ENCODE data around the gene HTT-AS. TPM values are rescaled to one million over a fixed set of nuclear protein-coding genes. Genes with fewer than 3 reads are reported as not detected.

The HTT-AS gene
- total and polyA plus RNA-seq, 2 of the 8 experiments (the other 6 are each of a cell fraction or from before 2014, with no cell fraction given) = not detected

DNA sequence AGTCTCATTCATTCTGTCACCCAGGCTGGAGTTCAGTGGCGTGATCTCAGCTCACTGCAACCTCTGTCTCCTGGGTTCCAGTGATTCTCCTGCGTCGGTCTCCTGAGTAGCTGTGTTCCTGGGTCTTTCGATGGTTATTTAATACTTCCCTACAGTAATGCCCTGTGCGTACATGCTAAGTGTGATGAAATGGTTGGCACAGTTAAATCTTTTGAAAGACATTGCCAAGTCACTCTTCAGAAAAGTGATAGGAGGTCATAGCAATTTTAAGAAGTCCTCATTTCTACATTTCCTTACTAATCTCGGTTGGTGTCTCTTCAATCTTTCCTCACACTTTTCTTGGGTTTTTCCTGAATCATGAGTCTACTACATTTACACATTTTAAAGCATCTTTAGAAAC is 14.4 kb downstream of the HTT-AS start:
- H3K79me2 ChIP-seq (ENCODE audit: control insufficient read depth in 1 of 2, insufficient read depth in 2 of 2, low read length in 2 of 2) = no peaks in the 10 kb centered on the region
- H2BK5ac ChIP-seq (ENCODE audit: low read depth, low read length) = no peak overlapping the region
- no peak overlapping the region for H2BK15ac ChIP-seq (ENCODE audit: low read length)
- H3K4me2 ChIP-seq (ENCODE audit: insufficient read depth in 1 of 2, low read depth in 2 of 2, low read length in 2 of 2) = no peak overlapping the region
- peaks cover 15 to 16% of the 10 kb centered on the region in 2 experiments; a peak in 3 of 4 replicates for H3K9me3 ChIP-seq (ENCODE audit: insufficient read depth in 2 of 2, low read depth in 1 of 2, low read length in 1 of 2)
- no peak overlapping the region for H4K91ac ChIP-seq (replicated peaks; ENCODE audit: insufficient read length, low read length)
- no peak overlapping the region for H3K18ac ChIP-seq (ENCODE audit: extremely low read depth, low read length)
- H3K79me1 ChIP-seq (ENCODE audit: low read depth, low read length) = no peaks in the 10 kb centered on the region
- H3K4me1 ChIP-seq (replicated peaks in 1 of 4; ENCODE audit: control insufficient read depth in 3 of 4, insufficient read depth in 4 of 4, low read length in 3 of 4) = no peaks in the 10 kb centered on the region
- no peak overlapping the region for H3K4me3 ChIP-seq (ENCODE audit: extremely low read depth in 1 of 4, insufficient read depth in 2 of 4, low read depth in 3 of 4, low read length in 4 of 4)
- no peak overlapping the region for H4K8ac ChIP-seq (ENCODE audit: extremely low read depth, insufficient read depth, low read length)
- ChIA-PET POLR2A (ENCODE audit: partially characterized antibody) (no interaction called here), CTCF (ENCODE audit: partially characterized antibody) (interaction anchor here (1.0 to 3.3 kb wide), 4 partner anchors 10 to 37 kb away, joined by 3 to 12 read pairs (median 4); no protein-coding TSS in a partner anchor)
- H3K36me3 ChIP-seq (ENCODE audit: control insufficient read depth in 2 of 4, insufficient read depth in 4 of 4, low read length in 3 of 4) = no peaks in the 10 kb centered on the region
- no peak for TF ChIP-seq JUN (IDR thresholded peaks at IDR 0.05; ENCODE audit: low read depth, low read length)
- TF ChIP-seq YY1 (IDR thresholded peaks at IDR 0.05; ENCODE audit: low read depth, low read length) = no peak
- TF ChIP-seq POLR2AphosphoS5 (IDR thresholded peaks at IDR 0.05; ENCODE audit: low read depth, low read length) = no peak
- TF ChIP-seq SIRT6 (IDR thresholded peaks at IDR 0.05; ENCODE audit: low read length) = no peak
- no peak for TF ChIP-seq SP2 (IDR thresholded peaks at IDR 0.05; ENCODE audit: low read length)
- no peak for TF ChIP-seq BACH1 (IDR thresholded peaks at IDR 0.05; ENCODE audit: low read length)
- no peak for TF ChIP-seq ZNF274 (IDR thresholded peaks at IDR 0.05; ENCODE audit: borderline replicate concordance, extremely low read depth, low read length)
- TF ChIP-seq CBX5 (IDR thresholded peaks at IDR 0.05; ENCODE audit: low read depth, low read length) = no peak
- TF ChIP-seq EZH2 (IDR thresholded peaks at IDR 0.05; ENCODE audit: low read depth, low read length, severe bottlenecking) = no peak
- TF ChIP-seq GABPA (IDR thresholded peaks at IDR 0.05; ENCODE audit: borderline replicate concordance, insufficient read depth, low read length) = no peak
- DNase-seq (ENCODE audit: low read depth in 1 of 2, low spot score in 2 of 2) (no peak), FAIRE-seq (no peak)
- H3K9ac ChIP-seq (replicated peaks in 1 of 4; ENCODE audit: extremely low read depth in 1 of 4, low read depth in 3 of 4, low read length in 3 of 4) = no peak overlapping the region
- no peak overlapping the region for H2AK5ac ChIP-seq (ENCODE audit: low read depth, low read length)
- WGBS, 2 experiments (ENCODE audit: extremely low coverage in 1 of 2, insufficient coverage in 1 of 2, insufficient read length in 1 of 2, insufficient replicate concordance in 2 of 2, low coverage in 1 of 2, low lambda C conversion rate in 2 of 2, missing lambda C conversion rate in 1 of 2) = 96% methylated on average over 6 of the region's 6 CpGs; no CpG with 5 or more reads in 1 of the 2 experiments
- no peak overlapping the region for H3K14ac ChIP-seq (ENCODE audit: insufficient read length)
- no peak overlapping the region for H3K23ac ChIP-seq (ENCODE audit: insufficient read length)
- H4K5ac ChIP-seq (ENCODE audit: insufficient read length, low read depth, low read length) = no peak overlapping the region
- no peak overlapping the region for H3K56ac ChIP-seq (replicated peaks; ENCODE audit: insufficient read length, low read depth, low read length)
- no peak overlapping the region for H3K4ac ChIP-seq (replicated peaks; ENCODE audit: insufficient read length, low read depth, low read length)
- no peak overlapping the region for H2AFZ ChIP-seq (ENCODE audit: low read length)
- H3K23me2 ChIP-seq (ENCODE audit: low read depth, low read length) = no peaks in the 10 kb centered on the region
- no peaks in the 10 kb centered on the region for H3K27me3 ChIP-seq (replicated peaks in 1 of 4; ENCODE audit: control insufficient read depth in 3 of 4, extremely low read depth in 1 of 4, insufficient read depth in 3 of 4, low read length in 3 of 4)
- no peak overlapping the region for H2BK120ac ChIP-seq (replicated peaks; ENCODE audit: low read depth, low read length)
- no peak overlapping the region for H2BK12ac ChIP-seq (ENCODE audit: low read depth, low read length)
- H3K27ac ChIP-seq (ENCODE audit: low read depth, low read length) = no peak overlapping the region
- no peak overlapping the region for H2BK20ac ChIP-seq (ENCODE audit: low read length)
- H4K20me1 ChIP-seq (replicated peaks in 1 of 2; ENCODE audit: control insufficient read depth in 1 of 2, insufficient read depth in 2 of 2, low read length in 2 of 2) = no peaks in the 10 kb centered on the region
